HUDEP-2 (cell line): Measurements from ENCODE around the gene NTRK1.
A peak's percentile ranks its signal among the peaks of the same experiment; 100 is the strongest.

ENCODE experiments used
- DNase-seq, 76 experiments: peaks; one replicate each; lab custom pipeline; 2025; ENCODE audit not compliant: unreplicated experiment in 76 of 76; lab: John Stamatoyannopoulos, UW

Gene NTRK1

DNA sequence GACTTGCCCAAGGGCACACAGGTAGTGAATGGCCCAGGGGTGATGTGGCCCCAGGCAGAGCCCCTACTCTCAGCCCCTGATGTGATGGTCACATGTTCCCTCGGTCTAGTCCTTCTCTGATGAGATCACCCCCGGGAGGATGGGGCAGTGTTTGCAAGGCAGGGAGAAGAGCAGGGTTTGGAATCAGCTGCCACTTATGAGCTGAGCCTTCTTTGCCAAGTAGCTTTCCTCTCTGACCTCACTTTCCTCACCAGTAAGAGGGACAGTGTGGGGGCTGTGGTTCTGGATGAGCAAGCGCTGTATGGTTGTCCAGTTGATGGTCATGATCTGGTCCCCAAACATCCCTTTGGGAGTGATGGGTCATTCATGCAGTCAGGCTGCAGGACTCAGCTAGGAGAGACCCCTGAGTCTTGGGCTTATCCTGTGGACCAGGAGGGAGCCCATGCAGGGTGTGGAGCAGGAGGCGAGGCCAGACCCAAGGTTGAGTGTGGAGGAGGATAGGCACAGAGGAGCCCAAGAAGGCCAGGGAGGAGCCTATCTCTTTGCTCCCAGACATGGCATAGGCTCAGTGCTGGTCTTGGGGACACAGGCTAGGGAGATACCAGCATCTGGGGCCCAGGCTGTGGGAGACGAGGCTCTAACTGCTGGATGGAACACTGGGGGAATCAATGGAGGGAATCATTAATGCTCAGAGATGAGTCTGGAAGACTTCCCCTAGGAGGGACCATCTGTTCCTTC is 16.9 kb downstream of the NTRK1 start:
- peak in 46 of 76 experiments; percentile 7 to 79 (median 40) for DNase-seq

DNA sequence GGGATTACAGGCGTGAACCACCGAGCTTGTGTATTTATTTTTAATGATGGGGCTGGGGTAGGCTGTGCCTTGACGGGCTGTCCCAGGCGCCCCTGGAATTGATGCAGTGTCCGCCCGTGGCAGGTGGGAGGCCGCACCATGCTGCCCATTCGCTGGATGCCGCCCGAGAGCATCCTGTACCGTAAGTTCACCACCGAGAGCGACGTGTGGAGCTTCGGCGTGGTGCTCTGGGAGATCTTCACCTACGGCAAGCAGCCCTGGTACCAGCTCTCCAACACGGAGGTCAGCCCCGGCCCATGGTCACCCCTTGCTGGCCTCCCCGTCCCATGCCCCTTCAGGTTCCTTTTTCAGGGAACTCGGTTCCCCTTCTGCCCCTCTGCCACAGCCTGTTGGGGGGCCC is 19.2 kb downstream of the NTRK1 start:
- no peak for DNase-seq

DNA sequence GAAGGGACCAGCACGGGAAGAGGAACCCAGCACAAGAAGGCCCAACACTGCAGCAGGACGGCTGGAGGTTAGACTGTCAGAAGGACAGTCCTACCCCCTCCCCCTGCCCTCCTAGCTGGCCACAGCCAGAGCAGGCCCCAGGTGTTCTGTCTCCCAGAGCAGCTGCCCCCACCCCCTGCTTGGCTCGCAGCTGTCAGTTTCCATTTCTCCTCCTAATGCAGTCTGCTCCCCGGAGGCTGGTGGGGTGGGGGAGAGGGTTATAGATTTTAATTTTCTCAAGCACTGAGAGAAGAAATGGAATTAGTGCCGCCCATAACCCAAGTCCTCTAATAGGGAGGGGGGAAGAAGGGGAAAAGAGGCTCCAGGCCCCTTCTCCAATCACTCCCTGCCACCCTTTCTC is 19.8 kb downstream of the NTRK1 start:
- DNase-seq, result no peak

DNA sequence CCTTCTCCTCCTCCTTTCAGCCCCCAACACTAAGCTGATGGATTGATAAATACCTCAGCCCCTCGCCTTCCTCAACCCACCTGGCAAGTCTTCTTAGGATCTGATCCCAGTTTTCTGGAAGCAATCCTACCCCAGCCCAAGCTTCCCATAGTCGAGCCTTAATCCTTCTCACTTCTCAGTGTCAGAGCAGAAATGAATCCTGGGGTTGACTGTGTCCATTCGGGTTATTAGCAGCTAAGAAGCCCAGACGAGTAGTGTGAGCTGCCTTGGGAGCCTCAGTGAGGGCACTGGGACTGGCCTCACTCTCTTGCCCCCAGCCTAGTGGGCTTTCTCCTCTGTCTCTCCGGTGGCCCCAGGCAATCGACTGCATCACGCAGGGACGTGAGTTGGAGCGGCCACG is 20.4 kb downstream of the NTRK1 start:
- DNase-seq, result no peak

DNA sequence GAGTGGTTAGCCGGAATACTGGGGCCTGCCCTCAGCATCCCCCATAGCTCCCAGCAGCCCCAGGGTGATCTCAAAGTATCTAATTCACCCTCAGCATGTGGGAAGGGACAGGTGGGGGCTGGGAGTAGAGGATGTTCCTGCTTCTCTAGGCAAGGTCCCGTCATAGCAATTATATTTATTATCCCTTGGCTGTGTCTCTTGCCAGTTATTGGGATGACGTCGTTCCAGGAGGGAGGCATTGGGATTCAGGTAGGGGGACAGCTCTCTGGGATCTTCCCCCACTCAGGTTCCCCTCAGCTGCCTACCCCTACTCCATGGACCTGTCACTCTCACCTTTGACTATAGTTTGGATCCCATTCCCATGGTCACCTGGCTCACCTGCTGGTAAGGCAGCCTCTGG is 21.0 kb downstream of the NTRK1 start:
- no peak for DNase-seq

DNA sequence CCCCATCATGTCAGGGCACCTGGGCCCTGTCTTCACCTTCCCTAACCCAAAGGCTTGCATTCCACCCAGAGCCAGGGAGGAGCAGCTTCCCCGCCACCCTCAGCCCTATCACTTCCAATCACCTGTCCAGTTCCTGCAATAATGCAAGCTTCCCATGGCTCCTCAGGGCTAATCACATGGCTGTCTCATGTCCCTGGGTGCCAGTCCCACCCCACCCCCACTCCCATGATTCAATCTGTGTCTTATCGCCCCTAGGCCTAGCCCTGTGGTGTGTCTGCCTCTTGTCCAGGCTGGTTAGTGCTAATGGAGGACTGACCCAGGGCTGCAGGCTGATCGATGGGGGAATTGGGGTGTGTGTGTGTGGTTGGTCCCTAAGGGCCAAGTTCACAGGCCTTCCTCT is 21.9 kb downstream of the NTRK1 start:
- DNase-seq, result peak in 23 of 76 experiments; percentile 10 to 58 (median 29)

DNA sequence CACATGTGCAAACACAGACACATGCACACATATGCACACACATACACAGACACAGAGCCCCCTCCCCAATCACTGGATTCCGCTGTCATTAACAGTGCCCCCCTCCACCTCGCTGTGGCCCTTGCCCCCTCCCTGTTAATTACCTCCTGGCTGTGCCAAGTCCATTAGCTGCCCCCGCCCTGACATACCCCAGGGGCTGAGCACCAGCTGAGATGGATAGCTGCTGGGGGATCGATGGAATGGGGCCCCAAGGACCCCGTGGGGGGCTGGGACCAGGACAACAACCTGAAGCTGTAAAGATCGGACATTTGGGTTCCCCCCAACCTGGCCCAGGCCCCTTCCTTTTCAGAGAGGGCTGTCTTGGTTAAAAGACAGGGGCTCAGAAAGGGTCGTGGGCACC is 23.3 kb downstream of the NTRK1 start:
- no peak for DNase-seq

DNA sequence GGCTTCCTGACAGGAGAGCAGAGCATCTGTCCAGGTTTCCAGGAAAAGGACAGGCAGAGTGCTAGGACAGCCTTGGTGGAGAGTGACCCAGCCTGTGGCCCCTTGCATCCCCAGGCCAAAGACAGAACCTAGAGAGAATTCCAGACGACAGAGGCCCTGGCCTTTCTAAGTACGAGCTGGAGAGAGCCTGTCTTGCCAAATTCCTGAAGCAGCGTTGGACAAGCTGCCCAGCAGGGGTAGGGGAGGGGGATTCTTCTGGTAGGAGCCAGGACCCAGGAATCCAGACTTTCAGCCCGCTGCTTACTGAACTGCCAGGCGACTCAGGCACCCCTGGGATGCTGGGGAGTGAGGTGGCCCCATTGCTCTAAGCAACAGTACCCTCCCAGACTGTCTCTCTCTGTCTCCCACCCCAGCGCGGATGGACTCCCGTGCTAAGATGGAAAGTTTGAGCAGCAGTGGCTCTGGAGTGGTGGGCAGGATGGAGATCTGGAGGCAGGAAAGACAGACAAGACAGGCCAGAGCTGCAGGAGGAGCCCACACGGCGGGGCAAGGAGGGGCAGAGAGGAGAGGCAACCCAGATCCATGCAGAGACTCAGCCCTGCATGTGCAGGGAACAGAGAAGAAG is 24.0 kb downstream of the NTRK1 start:
- DNase-seq, result no peak

DNA sequence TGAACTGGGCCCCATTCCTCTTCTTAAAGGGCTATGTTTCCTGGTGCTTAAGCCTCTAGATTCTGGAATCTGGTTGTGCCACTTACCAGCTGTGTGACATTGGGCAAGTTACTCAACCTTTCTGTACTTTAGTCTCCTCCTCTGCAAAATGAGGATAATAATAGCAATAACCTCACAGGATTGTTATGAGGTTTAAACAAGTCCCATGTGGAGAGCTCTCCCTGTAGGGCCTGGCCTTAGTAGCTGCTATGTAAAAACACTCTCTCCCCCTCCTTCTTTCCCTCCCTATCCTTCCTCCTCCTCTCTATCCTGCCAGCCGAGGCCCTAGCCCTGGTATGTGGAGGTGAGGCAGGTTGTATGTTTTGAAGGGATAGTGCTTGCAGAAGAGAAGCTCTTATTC is 24.6 kb downstream of the NTRK1 start:
- no peak for DNase-seq

DNA sequence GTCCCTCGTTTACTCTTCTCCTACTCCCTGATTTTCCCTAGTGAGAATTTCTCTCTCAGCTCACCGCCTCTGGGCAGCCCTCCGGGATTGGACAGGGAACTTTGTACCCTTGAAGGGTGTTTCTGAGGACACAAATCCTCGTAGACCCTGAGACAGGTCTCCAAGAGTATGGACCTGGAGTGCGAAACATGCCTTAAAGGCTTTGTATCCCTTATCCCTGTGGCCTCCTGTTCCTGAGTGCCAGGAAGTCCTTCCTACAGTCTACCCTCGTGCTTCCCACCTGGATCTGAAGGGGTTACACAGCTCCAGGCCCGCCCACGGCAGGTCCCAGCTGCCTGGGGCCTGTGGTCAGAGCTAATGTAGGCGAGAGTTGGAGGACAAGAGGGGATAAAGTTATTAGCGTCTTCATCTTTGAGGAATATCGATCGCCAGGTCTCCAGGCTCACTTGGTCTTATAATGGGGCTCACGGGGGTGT is 25.3 kb downstream of the NTRK1 start:
- no peak for DNase-seq

DNA sequence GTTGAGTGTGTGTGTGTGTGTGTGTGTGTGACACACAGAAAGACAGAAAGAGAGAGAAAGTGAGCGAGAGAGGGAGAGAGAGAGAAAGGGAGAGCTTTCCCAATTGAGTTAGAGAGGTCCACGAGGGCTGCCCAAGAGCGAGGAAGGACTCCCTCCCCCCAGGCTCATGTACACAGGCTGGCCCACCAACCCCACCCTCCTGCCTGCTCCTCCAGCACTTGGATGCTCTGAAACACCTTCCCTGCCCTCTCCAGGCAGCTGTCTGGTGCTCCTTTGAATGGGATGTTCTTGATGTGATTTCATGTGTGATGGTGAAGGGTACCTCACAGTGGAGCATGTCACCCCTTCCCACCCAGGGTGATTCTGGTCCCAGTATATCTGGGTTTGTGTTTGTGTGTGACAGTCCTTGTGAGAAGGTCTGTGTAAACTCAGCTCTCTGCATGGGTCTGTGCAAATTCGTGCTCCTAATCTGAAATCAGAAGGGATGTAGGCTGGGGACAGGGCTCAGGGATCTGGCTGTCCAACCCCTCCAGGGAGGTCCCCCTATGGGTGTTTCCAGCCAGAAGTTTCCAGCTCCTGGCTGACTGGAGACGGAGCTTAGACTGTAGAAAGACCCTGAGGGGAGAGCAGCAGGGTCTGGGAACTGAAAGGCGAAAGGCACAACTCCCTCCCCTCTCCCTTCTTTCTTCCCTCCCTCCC is 26.1 kb downstream of the NTRK1 start:
- no peak for DNase-seq

DNA sequence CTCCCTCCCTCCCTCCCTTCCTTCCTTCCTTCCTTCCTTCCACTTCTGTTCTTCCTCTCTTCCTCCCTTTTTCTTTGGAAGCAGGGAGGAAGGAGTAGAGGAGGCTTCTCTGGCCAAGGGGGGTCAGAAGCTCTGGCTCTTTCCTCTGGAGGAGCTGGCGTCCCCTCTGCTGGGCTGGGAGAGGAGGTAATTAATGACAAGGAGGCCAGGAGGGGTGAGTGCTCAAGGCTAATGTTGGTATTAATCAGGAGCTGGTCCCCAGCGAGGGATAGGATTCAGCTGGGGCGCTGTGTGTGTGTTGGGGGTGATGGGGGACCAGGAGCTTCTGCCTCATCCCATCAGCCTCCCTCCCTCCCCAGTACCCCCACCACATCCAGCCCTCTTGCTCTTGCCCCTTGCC is 26.7 kb downstream of the NTRK1 start:
- no peak for DNase-seq

DNA sequence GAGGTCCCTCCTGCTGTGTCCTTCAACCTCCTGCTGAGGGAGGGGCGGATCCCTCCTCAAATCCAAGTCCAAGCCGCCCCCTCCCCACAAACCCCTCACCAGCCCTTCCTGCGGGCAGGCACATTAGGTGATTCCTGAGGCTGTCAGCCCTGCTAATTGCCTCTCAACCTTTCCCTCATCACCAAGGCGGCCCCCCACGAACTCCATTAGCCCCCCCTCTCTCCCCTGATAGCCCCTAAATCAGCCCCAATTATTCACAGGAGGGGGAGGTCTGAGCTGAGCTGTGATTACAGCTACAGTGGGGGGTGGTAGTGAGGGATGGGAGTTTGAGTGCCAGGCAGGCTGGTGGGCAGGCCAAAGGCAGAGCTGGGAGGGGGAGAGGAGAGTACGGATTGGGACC is 27.1 kb downstream of the NTRK1 start:
- no peak for DNase-seq

DNA sequence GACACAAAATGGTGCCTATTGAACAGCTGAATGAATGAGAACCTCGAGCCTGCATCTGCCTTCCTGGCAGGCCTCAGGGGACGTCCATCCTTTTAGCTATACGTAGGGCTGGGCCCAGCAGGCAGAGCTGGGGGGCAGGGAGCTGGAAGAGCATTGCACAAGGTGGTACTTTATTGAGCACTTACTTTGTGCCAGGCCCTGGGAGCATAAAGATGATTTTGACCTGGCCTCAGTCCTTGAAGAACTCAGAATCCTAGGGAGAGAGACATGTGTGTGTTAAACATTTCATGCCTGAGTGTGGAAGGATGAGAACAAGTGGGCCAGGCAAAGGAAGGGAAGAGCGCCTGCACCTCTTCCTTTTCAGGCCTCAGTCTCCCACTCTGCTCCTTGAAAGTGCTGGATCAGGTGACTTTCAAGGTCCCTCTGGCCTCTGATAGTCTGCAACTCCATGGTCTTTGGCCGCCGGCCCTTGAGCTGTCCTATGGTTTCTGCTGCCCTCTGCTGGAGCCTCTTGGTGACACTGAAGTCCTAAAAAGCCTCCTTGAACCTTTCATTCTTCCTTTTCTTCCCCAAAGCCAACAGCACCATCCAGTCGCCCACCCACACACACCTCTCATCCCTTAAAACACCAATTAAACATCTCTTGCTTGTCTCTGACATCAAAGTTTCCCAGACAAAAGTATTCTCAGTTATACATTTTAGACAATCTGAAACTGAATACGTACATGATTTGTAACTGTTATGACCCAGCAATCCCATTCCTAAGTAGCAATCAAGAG is 29.3 kb downstream of the NTRK1 start:
- DNase-seq, result peak in 65 of 76 experiments; percentile 14 to 79 (median 59)

DNA sequence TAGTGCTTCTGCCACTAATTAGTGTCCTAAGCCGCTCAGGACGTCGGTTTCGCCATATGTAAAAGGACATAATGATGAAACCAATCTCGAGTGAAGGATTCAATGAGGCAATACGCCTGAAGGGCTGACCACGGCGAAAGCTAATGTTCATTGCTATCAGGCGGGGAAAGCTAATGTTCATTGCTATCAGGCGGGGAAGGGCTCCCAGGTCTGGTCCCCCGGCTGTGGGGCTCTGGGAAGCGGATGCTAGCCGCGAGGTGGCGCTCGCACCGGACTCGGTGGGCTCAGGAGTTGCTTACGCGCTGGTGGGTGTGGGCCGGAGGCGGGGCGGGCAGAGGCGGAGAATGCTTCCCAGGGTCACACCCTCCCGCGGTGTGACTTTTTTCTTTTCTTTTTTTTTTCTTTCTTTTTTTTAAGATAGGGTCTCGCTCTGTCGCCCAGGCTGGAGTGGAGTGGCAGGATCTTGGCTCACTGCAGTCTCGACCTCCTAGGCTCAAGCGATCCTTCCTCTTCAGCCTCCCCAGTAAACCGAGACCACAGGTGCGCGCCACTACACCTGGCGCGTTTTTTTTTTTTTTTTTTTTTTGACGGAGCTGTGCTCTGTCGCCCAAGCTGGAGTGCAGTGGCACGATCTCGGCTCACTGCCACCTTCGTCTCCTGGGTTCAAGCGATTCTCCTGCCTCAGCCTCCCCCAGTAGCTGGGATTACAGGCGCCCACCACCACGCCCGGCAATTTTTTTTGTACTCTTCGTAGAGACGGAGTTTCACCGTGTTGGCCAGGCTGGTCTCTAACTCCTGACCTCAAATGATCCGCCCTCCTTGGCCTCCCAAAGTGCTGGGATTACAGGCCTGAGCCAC is 31.8 kb downstream of the NTRK1 start:
- DNase-seq, result peak in 74 of 76 experiments; percentile 18 to 94 (median 84)

DNA sequence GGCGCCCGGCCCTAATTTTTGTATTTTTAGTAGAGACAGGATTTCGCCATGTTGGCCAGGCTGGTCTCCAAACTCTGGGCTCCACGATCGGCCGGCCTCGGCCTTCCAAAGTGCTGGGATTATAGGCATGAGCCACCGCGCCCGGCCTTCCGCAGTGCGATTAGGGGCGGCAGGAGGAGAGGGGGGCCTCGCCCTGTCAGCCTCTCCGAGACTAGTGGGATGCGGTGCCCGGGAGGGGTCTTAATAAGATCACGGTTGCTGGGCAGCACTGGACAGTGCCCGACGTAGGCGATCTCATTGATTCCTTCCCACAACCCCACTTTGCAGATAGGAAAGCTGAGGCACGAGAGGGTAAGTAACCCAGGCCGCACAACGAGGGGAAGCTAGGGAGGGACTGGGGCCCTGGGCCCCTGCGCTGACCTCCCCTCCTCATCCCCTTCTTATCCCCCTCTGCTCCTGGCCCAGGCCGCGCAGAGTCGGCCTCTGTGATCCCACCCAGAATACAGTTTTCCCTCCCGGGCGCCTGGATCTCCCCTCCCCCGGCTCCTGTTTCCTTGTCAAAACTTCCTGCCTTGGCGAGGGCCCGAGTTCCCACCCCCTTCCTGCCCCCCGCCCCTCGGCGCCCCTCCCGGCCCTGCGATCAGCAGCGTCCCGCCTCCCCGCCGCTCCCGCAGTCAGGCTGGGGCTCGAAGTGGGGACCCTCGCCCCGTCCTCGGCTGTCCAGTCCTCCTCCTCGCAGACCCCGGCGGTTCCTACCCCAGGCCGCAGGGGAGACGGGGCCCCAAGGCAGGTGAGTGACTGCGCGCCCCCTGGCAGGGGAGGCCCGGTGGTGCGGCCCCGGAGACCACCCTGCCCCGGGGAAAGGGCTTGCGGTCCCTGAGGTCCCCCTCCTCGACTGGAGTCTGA is 32.6 kb downstream of the NTRK1 start, which contains the start of gene PEAR1:
TSS of gene PEAR1 (plus strand) at position 671 of the 906 bp plus-strand sequence. CDS start 10,209 bp downstream, outside the sequence.
- DNase-seq, result no peak

DNA sequence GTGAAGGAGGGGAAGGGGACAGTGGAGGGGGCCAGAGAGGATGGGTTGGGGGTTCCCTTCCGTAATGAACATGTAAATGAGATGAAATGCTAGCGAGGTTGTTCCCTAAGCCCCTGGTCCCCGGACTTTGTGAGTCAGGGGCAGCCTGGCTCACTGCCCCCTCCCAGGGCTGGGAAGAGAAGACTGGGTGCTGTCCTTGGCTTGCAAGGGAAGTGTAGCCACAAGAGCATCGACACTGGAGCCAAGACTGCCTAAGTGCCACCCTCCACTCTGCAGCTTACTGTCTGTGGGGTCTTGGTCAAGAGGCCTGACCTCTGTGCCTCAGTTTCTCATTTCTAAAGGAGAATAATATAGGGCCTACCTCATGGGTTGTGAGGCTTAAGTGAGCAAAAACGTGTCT is 33.3 kb downstream of the NTRK1 start:
- DNase-seq, result no peak

DNA sequence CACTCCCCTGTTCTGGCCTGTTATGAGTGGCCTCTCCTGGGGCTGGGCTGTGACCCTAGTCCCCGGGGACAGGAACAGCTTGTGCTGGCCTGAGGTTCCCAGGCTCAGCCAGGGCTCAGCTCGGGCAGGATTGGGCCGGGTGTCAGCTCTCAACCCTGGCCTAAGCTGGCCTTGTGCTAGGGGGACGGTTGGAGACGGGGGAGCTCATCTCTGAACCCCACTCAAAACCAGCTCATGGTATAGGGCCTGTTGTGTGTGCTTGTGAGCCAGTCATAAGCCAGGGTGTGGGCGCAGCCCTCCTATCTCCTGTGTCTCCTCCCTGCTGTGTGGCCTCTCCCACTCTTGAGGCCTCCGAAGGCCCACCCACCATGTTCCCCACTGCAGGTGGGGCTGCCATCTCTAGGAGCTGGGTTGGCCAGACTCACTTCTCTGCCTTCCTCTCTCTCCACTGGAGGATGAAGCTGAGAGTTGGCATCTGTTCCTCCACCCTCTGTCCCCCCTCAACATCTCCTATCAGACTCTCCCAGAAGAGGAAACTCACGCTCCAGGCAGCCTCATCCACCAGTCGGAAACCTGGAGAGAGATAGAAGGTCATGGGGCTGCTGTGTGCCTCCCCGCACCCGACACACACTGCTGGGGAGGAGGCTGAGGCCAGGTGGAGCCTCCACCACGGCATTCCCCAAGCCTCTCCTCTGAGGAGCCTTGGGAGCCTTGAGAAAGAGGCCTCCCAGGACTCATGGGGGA is 34.2 kb downstream of the NTRK1 start:
- peak in 73 of 76 experiments; percentile 16 to 90 (median 69) for DNase-seq
